ENCODE results near the gene PPP2R5C. TPM values are rescaled to one million over a fixed set of nuclear protein-coding genes. Genes with fewer than 3 reads are reported as not detected.

Gene PPP2R5C
- total RNA-seq, 6 donors from 2014 or later, result 105 to 208 (median 133) TPM

GRCh38 chr14:101834800-101835547 is 73.5 kb downstream of the PPP2R5C start:
- ATAC-seq (ENCODE audit: low FRiP score in 2 of 2) (peak; percentile 41 to 42), DNase-seq (no peak)
- TF ChIP-seq POLR2A (IDR thresholded peaks at IDR 0.05) (no peak), POLR2AphosphoS5 (IDR thresholded peaks at IDR 0.05) (no peak), EP300 (IDR thresholded peaks at IDR 0.05) (no peak)
- TF ChIP-seq, protein P1, sequence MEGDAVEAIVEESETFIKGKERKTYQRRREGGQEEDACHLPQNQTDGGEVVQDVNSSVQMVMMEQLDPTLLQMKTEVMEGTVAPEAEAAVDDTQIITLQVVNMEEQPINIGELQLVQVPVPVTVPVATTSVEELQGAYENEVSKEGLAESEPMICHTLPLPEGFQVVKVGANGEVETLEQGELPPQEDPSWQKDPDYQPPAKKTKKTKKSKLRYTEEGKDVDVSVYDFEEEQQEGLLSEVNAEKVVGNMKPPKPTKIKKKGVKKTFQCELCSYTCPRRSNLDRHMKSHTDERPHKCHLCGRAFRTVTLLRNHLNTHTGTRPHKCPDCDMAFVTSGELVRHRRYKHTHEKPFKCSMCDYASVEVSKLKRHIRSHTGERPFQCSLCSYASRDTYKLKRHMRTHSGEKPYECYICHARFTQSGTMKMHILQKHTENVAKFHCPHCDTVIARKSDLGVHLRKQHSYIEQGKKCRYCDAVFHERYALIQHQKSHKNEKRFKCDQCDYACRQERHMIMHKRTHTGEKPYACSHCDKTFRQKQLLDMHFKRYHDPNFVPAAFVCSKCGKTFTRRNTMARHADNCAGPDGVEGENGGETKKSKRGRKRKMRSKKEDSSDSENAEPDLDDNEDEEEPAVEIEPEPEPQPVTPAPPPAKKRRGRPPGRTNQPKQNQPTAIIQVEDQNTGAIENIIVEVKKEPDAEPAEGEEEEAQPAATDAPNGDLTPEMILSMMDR (IDR thresholded peaks at IDR 0.05), result no peak
- Histone ChIP-seq H3K36me3 (peaks cover 0 to 7% (median 0%) of the 10 kb centered on the region in 4 donors), H3K27me3 (no peaks in the 10 kb centered on the region), H3K27ac (peak overlapping the region; percentile 5 to 79 (median 48)), H3K9me3 (no peaks in the 10 kb centered on the region), H3K4me3 (no peak overlapping the region), H3K4me1 (peaks cover 29 to 38% (median 31%) of the 10 kb centered on the region in 4 donors)
- 49 to 54% methylated on average over 4 to 6 of the region's 6 CpGs for WGBS, 2 donors

DNA sequence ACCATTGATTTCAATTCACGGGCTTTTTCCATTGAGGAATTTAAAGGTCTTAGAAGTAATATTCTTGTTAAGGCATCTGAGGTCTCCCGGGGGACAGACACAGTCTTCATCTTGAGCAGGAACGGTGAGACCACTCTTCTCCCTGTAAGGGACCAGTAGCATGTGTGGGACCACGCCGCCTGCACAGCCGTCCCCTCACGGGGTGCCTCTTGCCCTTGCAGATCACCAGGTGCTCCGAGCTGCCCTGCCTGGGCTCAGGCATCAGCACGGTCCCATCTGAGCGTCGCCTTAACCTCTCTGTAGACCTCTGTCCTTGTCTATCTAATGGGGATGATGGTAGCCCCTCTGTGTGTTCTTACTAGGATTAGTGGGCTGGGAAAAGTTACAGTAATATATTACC is 74.1 kb downstream of the PPP2R5C start:
- ATAC-seq (ENCODE audit: low FRiP score in 2 of 2), result peak; percentile 27 to 48
- peaks cover 0 to 7% (median 0%) of the 10 kb centered on the region in 4 donors for H3K36me3 ChIP-seq
- H3K9me3 ChIP-seq, result no peaks in the 10 kb centered on the region
- TF ChIP-seq POLR2A (IDR thresholded peaks at IDR 0.05) (no peak), POLR2AphosphoS5 (IDR thresholded peaks at IDR 0.05) (no peak), EP300 (IDR thresholded peaks at IDR 0.05) (no peak)
- TF ChIP-seq, protein P1 (IDR thresholded peaks at IDR 0.05), result no peak
- no peaks in the 10 kb centered on the region for H3K27me3 ChIP-seq
- H3K27ac ChIP-seq, result peak overlapping the region in 1 of 4 donors; percentile 79
- WGBS, 2 donors, result 92 to 94% methylated on average over 11 of the region's 11 CpGs
- no peak overlapping the region for H3K4me3 ChIP-seq
- peak in 1 of 2 donors; percentile 76 for DNase-seq
- H3K4me1 ChIP-seq, result peaks cover 23 to 33% (median 27%) of the 10 kb centered on the region in 4 donors

GRCh38 chr14:101836135-101836534 is 74.6 kb downstream of the PPP2R5C start:
- Histone ChIP-seq H3K36me3 (peaks cover 0 to 7% (median 0%) of the 10 kb centered on the region in 4 donors), H3K4me3 (no peak overlapping the region), H3K27me3 (no peaks in the 10 kb centered on the region), H3K27ac (peak overlapping the region in 2 of 4 donors; percentile 44 to 47), H3K4me1 (peaks cover 19 to 28% (median 24%) of the 10 kb centered on the region in 4 donors), H3K9me3 (no peaks in the 10 kb centered on the region)
- TF ChIP-seq EP300 (IDR thresholded peaks at IDR 0.05) (no peak), POLR2AphosphoS5 (IDR thresholded peaks at IDR 0.05) (no peak), POLR2A (IDR thresholded peaks at IDR 0.05) (no peak)
- TF ChIP-seq, protein P1 (IDR thresholded peaks at IDR 0.05), result no peak
- WGBS, 2 donors, result 69 to 72% methylated on average over 8 of the region's 8 CpGs
- DNase-seq (no peak), ATAC-seq (ENCODE audit: low FRiP score in 2 of 2) (peak in 1 of 2 donors; percentile 53)

- TF ChIP-seq, protein P1 (IDR thresholded peaks at IDR 0.05), result no peak
- TF ChIP-seq POLR2A (IDR thresholded peaks at IDR 0.05), result no peak
- TF ChIP-seq POLR2AphosphoS5 (IDR thresholded peaks at IDR 0.05), result no peak
- TF ChIP-seq EP300 (IDR thresholded peaks at IDR 0.05), result no peak
- peaks cover 0 to 7% (median 0%) of the 10 kb centered on the region in 4 donors for H3K36me3 ChIP-seq
- H3K27me3 ChIP-seq, result no peaks in the 10 kb centered on the region
- H3K4me3 ChIP-seq, result no peak overlapping the region
- no peak for ATAC-seq (ENCODE audit: low FRiP score in 2 of 2)
- H3K27ac ChIP-seq, result no peak overlapping the region
- H3K9me3 ChIP-seq, result no peaks in the 10 kb centered on the region
- WGBS, 2 donors, result 95 to 100% methylated on average over 5 of the region's 5 CpGs
- no peak for DNase-seq
- peaks cover 22 to 27% (median 24%) of the 10 kb centered on the region in 4 donors for H3K4me1 ChIP-seq
These were observed 77.0 kb downstream of the PPP2R5C start for GRCh38 chr14:101838476-101838875.

Measured in upper lobe of left lung (tissue), 6 donors.